K562 treated with DMSO at 1 percent for 24 hours (cell line): ENCODE measurements around the gene GGTLC1. TPM values are rescaled to one million over a fixed set of nuclear protein-coding genes. Genes with fewer than 3 reads are reported as not detected.

Experiments used
- total RNA-seq: library from RNA; unstranded; fragments of 300-600 nt; gene quantifications from 2 replicates; pipeline ENCODE4 v1.2.3, GENCODE V29; 2022; ENCODE audit warnings: low read depth; ENCODE audit not compliant: insufficient read depth

GGTLC1 gene
- not detected in 2 replicates for total RNA-seq

DNA sequence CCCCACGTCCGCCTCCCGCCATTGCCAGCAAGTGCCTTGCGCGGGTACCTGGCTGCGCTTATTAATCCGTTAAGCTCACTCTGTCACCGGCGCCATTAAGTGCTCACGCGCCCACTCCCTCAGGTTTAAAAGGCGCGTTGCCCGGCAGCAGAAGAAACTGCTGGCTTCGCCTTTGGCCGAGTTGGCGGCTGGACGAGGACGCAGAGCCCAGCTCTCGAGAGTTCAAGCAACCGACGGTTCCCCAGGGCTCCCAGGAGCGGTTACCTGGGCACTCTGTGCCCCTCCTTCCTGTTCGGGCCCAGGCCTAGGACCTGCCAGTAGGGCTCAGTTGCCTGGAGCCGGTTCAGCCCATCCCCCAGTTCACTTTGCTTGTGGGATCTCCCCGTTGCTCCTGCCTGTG is at the start of gene GGTLC1:
Gene GGTLC1, minus strand, starts transcription at position 219 of the 400 bp plus-strand sequence. CDS start 2,168 bp downstream, outside the sequence.

Other genes with a start within 250 kb of the GGTLC1 start
- gene CST1, start 237.8 kb downstream of the GGTLC1 start, total RNA-seq = not detected in 2 replicates
- gene CST2, start 162.1 kb downstream of the GGTLC1 start, total RNA-seq = not detected in 2 replicates
- not detected in 2 replicates for gene CST5, start 109.0 kb downstream of the GGTLC1 start, total RNA-seq